SK-N-SH (cell line): ENCODE results near the gene HTR3A.

Experiments
- CHD2 ChIP-seq: fragments of 150-350 bp; IDR thresholded peaks from 2 replicates; pipeline ENCODE4 v1.6.1; 2018; ENCODE audit warnings: low read length; ENCODE audit not compliant: partially characterized antibody
- RCOR1 ChIP-seq: fragments of 150-350 bp; IDR thresholded peaks from 2 replicates; pipeline ENCODE4 v1.6.1; 2017; ENCODE audit warnings: antibody characterized with exemption, low read length
- RFX5 ChIP-seq: IDR thresholded peaks from 2 replicates; pipeline ENCODE4 v1.6.1; 2012; ENCODE audit warnings: mild to moderate bottlenecking, improper control_type of control experiment, low read length
- TF ChIP-seq, protein P1 (sequence below): fragments of 200-600 bp; sonication (generic); IDR thresholded peaks from 2 replicates; pipeline ENCODE4 v1.6.1; 2017; ENCODE audit warnings: antibody characterized with exemption, mild to moderate bottlenecking, moderate library complexity
- TF ChIP-seq, protein P2 (sequence below): IDR thresholded peaks from 2 replicates; pipeline ENCODE4 v1.4.0; 2012; ENCODE audit warnings: low read depth

DNA sequence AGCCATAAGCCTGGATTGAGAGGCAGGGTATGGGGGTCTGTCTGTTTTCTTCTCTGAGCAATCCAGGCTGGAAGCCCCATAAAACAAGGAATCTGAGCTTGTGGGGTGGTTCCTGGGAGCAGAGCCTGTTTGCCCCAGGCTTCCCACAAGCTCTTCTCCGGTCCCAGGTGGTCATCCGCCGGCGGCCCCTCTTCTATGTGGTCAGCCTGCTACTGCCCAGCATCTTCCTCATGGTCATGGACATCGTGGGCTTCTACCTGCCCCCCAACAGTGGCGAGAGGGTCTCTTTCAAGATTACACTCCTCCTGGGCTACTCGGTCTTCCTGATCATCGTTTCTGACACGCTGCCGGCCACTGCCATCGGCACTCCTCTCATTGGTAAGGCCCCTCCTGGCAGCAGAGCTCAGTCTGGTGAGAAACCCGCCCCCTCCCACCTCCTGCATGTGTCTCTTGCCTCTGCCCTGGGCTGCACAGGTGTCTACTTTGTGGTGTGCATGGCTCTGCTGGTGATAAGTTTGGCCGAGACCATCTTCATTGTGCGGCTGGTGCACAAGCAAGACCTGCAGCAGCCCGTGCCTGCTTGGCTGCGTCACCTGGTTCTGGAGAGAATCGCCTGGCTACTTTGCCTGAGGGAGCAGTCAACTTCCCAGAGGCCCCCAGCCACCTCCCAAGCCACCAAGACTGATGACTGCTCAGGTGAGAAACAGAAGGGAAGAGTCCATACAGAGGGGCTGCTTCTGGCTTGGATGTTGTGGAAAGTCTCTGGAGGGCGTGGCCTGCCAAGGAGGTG is 11.6 kb downstream of the HTR3A start:
- TF ChIP-seq RCOR1 = no peak
- no peak for TF ChIP-seq RFX5
- no peak for TF ChIP-seq CHD2
- TF ChIP-seq, protein P1, sequence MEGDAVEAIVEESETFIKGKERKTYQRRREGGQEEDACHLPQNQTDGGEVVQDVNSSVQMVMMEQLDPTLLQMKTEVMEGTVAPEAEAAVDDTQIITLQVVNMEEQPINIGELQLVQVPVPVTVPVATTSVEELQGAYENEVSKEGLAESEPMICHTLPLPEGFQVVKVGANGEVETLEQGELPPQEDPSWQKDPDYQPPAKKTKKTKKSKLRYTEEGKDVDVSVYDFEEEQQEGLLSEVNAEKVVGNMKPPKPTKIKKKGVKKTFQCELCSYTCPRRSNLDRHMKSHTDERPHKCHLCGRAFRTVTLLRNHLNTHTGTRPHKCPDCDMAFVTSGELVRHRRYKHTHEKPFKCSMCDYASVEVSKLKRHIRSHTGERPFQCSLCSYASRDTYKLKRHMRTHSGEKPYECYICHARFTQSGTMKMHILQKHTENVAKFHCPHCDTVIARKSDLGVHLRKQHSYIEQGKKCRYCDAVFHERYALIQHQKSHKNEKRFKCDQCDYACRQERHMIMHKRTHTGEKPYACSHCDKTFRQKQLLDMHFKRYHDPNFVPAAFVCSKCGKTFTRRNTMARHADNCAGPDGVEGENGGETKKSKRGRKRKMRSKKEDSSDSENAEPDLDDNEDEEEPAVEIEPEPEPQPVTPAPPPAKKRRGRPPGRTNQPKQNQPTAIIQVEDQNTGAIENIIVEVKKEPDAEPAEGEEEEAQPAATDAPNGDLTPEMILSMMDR = no peak
- TF ChIP-seq, protein P2, sequence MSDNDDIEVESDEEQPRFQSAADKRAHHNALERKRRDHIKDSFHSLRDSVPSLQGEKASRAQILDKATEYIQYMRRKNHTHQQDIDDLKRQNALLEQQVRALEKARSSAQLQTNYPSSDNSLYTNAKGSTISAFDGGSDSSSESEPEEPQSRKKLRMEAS = no peak
